Measurements from ENCODE around the gene CEP112.
"Not testable (repeated sequence)": the region's sequence is repeated elsewhere in the genome, so short reads cannot be mapped to it uniquely, and the experiment has no call there.

- not testable (repeated sequence) for TF ChIP-seq CTCF, POLR2A (IDR thresholded peaks at IDR 0.05)
Observed at GRCh38 chr17:66080670-66081069, 111.3 kb downstream of the CEP112 start.
